Measurements from ENCODE around the gene SPAG9.

The SPAG9 gene

DNA sequence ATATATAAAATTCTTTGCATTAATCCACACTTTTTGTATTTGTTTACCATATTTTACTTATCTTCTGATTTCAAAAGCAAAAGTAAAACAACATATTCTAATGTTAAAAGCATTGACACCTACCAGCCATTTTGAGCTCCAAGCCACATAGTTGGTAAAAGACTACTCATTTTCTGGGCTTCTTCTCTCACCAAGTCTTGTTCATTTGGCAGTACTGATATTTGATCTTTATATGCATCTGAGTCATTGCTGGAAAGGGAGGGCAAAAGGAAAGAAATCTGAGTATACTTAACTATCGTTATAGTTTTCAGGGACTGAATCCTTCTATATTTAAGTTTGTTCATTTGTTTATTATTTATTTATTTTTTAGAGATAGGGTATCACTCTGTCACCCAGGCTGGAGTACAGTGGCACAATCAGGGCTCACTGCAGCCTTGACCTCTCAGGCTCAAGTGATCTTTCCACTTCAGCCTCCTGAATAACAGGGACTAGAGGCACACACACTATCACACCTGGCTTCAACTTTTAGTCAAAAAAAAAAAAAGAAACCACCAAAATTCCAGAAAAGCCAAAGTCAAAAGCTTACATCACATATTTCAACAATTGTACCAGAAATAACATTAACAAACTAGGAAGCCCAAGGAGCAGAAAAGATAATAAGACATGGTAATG is 133.5 kb downstream of the SPAG9 start:
- FAIRE-seq: no peak

DNA sequence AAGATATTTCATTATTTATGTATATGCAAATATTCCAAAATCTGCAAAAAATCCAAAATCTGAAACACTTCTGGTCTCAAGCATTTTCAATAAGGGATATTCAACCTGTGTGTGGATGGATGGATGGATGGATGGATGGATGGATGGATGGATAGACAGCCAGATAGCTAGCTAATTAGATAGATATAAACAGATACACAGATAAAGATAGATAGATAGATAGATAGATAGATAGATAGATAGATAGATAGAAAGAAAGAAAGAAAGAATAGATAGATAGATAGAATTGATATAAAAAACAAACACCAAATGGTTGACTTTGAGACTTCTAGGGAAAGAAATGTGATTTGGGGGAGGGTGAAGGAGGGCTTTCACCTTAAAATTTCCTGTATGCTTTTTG is 139.4 kb downstream of the SPAG9 start:
- no peak for FAIRE-seq

DNA sequence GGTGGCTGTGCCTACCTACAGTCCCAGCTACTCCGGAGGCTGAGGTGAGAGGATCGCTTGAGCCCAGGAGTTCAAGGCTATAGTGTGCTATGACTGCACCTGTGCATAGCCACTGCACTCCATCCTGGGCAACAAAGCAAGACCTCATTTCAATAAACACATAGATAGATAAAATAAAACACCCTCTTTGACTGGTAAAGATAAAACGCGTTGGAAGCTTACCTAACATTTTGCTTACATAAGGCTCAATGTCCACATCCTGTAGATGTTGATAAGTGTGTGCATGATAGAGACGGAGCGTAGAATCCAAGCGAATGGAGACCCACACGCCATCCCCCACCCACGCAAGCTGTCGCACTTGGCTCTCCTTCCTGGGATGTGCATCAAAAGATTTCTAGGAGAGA is 141.1 kb downstream of the SPAG9 start:
- no peak for FAIRE-seq

DNA sequence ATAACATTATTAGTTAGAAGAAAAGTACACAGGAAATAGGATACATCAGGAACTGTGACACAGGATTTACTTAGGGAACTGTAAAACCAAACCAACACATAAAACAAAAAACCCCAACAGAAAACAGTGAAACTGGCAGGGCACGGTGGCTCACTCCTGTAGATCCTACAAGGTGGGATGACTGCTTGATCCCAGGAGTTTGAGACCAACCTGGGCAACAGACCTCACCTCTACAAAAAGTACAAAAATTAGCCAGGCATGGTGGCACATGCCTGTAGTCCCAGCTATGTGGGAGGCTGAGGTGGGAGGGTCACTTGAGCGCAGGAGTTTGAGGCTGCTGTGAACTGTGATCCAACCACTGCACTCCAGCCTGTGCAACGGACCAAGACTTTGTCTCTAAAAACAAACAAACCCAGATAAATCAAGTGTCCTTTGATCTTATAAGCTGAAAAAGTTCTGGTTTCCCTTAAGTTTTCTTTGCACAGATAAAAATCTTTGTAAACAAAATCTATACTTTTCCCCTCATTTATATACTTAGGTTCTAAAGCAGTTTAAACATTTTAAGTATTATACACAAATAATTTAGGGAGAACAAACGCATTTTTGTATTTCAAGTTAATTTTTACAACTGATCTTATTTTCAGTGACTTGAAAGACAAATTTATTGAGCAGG is 143.0 kb downstream of the SPAG9 start:
- no peak for FAIRE-seq

DNA sequence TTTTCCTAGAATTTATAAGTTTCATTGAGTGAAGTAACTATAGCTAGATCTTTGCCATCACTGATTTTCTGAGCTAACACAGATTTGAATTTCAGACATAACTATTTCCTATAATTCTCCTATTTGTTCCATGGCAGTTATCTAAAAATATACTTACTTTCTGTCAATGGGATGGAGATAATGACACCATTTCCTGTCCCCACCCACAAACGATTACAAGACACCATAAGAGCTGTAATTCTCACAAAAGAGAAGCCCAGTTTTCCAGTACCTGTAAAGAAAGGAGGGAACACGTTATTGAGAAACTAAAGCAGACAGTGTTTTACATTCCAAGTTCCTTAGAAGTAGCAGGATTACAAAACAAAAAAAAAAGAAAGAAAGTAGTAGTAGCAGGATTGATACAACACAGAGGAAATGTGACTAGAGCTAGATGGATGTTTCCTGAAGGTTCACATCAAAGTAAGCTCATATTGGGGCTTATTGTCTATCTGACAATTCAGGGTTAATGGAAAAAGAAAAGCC is 143.7 kb downstream of the SPAG9 start:
- no peak for FAIRE-seq

DNA sequence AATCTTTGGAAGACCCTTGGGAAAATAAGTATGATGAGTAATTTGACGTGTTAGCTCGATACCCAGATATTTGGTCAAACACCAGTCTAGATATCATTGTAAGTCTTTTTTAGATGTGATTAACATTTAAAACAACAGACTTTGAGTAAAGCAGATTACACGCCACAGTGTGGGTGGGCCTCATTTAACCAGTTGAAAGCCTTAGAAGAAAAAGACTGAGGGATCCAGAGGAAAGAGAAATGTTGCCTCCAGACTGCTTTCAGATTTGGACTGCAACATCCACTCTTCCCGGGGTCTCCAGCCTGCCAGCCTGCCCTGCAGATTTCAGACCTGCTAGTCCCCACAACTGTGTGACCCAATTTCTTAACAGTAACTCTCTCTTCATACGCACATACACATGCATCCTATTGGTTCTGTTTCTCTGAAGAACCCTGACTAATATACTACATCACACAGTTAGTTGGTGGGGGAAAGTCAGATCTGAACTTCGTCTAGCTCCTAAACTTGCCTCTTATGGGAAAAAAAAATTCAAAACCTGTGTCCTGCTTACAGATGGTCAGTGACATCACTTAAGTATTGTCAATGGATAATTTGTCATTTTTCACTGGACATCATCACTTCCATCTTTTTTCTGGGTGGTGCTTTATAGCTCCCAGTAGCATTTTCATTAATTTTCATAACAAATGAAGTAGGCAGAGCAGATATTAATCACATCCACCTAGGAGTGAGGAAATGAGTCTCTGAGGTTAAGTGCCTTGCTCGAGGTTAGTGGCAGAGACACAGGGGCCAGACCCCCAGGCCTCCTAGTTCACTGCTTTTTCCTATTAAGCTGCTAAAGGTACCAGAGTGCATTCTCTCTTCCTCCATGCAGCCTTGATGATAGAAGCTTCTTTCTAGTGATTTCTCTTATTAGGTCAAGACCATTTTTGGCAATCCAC is 146.8 kb downstream of the SPAG9 start:
- no peak for FAIRE-seq

DNA sequence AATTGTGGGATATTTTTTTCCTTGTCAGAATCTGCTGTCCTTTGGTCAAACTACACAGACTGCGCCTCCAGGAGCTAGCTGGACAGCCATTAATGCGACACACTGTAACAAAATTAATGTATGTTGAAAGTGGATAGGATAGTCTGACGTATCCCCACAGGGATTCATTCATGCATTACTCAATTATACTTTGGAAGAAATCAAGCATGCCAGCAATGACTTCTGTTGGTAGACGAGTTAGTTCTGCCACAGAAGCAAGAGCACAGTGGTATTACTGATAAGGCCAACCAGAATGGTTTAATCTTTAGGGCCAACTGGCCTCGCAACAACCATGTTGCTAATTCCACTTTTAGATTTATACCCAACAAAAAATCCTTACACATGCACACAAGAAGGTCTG is 148.1 kb downstream of the SPAG9 start:
- no peak for FAIRE-seq

DNA sequence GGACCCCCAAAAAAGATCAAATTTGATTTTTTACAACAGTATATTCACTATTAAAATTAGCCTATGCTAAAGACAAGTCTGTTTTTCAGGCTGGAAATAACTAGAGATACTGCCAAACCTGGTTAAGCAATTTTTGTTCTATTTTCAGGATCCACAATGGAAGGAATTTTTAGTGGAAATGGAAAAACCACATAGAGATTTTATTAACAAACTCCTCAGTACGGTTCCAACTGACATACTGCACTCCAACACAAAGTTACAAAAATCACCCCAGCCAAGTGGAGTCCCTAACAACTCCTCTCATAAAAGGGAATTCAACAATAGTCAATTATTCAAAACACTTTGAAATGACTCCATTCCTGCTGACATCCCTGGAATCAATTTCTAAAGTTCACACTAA is 152.9 kb downstream of the SPAG9 start:
- FAIRE-seq: no peak

DNA sequence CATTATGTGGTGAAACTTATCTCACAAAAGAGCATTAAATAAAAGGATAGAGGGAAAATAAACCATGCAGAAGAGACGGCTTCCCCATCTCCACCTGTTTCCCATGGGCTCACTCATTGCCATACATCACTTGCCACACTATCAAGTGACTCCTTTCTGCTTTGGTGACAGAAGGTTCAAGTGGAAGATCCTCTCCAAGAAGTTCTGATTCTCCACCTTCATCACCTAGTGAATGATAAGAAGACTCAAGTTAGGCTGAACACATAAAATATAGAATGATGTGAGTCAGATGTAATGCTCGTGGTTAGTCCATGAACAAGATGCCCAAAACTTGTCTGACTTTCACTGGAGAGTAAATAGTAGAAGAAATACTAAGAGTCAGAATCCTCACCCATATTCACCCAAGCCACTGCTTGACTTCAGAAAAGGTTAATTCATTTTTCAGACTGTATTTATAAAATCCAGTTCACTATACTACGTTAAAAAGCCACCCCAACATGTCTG is 154.5 kb downstream of the SPAG9 start:
- no peak for FAIRE-seq

DNA sequence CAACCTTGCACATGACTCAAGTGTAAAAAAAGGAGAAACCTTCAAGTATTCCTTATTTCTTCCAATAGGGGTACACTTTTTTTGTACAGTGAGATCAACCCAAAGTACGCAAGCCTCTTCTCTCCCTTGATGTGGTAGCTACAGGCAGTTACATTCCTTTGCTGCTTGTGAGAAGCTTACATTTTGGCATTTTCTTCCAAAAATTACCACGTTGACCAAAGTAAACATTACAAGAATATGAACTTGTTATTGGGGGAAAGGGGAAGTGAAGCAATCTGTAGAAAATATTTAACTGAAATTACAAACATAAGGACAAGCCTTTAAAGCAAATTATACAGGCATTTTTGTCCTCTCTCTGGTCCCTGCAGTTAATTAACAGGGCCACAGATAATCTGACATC is 157.5 kb downstream of the SPAG9 start:
- no peak for FAIRE-seq

DNA sequence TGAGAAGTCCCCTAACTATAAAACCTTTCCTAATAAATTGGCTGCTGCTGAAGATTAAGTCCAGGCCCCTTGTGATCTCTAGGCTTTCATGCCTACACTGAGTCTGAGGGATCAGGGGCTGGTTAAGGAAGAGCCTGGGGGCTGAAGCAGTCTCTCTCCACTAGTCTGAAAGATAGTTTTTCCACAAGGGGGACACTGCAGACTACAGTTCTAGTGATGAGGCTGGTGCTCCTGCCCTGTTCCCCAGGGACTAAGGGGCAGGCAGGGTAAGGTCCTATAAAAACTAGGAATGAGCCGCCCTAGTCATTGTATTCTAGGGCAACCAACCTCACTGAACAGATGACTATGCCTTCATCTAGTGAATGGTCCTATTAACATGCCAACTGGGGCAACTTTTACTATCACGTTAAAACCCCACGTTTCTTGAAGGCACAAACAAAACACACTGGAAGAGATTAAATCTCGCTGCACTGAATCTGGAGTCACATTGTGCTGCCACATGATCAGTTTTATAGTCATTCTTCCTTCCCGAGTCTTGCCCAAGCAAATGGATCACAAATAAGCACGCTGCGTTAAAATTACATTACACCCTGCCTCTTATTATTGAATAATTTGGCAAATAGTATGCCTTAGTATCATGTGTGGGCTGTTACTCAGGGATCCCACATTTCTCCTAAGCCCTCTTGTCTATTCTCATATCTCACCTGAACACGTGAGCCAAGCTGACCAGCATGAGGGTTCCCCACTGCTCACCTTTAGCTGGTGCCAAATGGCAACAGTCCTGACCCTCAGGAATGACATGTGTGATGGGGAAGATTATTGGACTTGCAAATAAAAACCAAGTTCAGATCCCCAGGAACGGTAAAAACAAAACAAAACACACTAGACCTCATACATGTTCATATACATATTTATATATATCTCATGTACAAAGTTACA is 159.1 kb downstream of the SPAG9 start:
- FAIRE-seq: no peak

DNA sequence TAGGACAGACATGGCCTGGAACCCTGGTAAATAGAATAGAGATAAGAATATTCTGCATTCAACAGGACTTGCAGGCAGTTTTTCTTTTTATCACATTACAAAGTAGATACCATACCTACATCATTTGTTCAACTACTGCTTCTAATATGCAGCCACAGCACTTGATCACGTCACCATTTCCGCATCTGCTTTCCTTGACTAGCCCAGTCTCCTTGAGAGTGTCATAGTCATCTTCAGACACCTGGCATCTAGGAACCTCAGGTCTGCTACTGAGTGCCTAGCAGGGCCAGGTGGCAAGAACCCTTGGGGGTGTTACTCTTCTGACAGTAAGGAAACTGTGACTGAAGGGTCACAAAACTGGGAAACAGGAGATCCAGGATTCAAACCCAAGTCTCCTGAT is 161.3 kb downstream of the SPAG9 start:
- FAIRE-seq: no peak

DNA sequence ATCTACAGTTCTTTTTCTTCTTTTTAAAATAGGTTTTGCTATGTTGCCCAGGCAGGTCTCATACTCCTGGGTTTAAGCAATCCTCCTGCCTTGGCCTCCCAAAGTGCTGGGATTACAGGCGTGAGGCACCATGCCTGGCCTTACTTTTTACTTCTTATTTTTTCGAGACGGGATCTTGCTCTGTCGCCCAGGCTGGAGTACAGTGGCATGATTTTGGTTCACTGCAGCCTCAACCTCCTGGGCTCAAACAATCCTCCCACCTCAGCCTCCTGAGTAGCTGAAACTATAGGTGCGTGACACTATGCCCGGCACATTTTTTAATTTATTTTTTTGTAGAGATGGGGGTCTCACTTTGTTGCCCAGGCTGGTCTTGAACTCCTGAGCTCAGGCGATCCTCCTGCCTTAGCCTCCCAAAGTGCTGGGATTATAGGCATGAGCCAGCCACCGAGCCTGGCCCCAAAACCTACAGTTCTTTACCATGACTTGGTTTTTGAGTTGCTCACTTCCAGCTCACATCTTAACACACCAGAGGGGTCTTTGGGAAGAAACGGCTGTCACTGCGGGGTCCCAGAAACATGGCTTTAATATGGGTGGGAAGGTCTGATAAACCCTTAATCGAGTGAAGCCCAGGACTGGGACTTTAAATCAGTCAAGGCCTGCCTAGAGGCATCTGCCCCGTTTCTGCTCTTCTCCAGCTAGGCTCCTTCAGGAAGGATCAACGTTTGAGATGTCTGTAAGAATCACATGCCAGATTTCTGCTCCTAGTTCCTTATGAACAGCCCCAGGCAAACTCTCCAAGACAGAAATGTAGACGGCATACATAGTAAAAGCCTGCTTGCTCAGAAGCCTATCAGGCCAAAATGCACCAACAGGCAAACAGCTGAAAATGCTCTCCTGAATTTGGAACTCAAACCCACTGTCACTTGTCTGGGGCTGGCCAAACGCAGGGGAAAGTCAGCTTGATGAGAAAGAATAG is 162.8 kb downstream of the SPAG9 start:
- no peak for FAIRE-seq

DNA sequence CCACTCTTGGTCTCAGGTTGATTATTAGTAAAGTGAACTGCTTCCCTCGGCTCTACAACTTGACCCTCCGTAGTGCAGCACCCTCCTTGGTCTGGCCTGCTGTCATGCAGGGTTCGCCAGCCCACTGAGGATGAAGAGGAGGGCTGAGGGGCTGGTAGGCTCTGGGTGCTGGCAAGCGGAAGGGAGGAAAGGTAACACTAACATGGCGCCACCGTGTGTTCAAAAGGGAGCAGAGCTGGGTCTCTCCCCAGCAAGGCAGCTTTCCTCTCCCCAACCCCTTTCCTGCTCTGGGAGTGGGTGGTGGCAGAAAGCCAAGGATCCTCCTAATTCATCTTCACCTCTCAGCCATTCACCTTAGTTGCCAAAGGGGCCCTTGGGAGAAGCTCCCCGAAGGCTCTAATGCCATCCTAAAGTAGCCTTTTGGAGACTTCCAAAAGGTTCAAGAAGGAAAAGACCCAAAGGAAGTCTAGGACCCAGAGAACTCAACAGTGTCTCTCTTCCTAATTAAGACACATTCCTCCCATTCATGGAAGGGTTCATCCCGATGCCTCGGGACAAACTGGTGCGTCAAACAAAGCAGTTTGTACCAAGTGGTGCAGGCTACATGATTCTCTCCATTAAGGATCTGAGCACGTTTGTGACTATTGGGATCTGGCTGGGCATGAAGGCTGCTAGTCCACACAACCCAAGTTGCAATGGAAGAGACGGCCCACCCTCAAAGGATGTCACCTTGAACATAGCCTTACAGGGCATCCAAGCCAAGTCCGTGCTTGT is 163.7 kb downstream of the SPAG9 start:
- no peak for FAIRE-seq

DNA sequence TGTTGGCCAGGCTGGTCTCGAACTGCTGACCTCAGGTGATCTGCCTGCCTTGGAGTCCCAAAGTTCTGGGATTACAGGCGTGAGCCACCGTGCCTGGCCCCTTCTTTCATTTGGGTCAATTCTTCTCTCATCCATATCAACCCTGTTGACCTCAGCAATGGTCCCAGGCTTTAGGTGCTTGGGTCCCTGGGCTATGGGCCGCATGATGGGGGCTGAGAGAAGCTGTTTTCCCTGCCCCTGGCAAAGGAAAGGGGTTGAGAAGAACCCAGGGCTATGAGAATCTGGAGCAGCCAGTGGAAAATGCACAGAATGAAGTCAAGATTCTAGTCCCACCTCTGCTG is 164.3 kb downstream of the SPAG9 start:
- FAIRE-seq: no peak

DNA sequence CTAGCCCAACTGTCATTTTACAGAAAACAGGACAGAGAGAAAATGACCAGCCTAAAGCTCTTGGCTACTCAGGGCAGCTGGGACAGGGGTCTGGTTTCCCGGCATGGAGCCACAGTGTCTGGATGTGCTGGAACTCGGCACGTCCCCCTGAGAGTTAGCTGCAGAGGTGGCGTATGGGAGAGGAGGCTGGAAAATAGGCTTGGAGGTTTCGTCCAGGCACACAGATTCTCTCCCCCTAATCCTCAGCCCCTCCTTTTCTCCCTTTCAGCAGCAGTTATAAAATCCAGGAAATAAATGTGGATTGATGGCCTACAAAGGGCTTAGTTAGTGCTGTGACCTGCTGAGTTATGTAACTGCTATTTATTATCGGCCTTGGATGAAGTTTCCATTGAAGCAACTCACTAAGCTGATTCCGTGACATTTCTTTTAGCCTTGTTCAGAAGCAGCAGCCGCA is 165.0 kb downstream of the SPAG9 start:
- FAIRE-seq: no peak

DNA sequence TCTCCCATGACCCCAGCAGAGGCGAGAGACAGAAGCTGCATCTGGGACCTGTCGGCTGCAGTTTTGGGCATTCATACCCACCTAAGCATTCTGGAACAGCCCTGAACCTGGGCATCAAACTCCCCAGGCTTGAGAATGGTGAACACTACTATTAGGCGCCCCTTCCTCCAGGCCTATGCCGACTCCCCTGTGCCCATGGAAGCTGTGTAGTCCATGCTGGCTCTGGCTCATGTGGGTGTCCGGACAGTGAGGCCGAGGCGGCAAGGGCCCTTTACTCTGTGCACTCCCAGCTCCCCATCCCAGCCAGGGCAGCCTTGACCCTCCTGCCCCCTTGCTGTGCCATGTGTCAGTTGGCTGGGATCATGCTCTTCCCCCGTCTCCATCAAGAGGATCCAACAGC is 165.5 kb downstream of the SPAG9 start:
- no peak for FAIRE-seq

DNA sequence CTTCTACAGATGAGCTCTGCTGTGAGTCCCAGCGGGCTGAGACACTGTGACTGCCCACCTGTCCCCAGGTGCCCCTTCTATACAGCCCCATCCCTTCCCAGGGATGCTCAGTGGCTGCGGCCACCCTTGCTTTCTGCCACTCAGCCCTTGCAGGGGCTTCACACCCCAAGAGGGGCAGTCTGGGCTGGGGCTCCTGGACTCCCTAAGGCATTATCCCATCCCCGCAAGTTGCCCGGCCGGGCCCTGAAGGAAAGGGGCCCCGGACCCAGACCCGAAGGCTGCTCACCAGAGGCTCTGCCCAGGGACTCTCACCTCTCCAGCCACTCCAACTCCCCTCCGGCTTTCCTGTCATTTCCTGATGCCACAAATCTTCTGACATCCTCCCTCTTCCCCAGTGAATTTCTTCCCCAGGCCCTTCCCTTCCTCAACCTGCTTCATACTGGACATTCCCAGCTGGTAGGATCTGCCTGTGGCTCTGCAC is 166.0 kb downstream of the SPAG9 start:
- FAIRE-seq: no peak

DNA sequence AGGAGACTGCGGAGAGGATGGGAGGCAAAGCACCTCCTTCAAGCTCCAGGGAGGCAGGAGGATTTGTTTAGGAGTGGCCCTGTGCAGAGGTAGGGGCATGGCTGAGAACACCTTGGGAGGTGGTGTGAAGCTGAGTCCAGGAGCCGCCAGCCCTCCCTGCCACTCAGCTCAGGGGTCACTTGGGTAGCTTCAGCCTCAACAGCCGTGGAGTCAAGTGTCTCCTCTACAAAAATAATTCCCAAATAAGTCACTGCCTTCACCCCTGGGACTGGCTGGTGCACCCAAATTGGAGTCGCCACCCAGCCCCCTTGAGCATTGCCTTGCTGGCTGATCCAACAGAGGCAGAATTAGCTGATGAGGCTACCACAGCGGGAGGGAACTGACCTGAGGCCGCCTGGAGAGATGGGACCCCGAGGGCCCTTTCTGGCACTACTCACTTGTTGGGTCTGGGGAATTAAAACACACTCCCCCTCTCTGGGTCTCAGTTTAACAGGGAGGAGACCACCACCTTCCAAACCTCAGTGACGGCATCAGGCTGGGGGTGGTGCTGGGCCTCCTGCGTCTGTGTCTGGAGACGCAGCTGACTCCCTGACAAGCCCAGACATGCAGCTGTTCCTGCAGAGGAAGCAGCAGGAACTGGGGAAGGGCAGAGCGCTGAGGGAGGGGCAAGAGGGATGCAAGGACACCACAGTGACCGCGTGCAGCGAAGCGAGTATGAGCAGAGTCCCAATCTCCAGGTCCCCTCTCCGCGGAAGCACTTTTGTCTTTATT is 166.7 kb downstream of the SPAG9 start:
- FAIRE-seq: no peak
